Measurements from ENCODE around the gene PDE4D.

DNA sequence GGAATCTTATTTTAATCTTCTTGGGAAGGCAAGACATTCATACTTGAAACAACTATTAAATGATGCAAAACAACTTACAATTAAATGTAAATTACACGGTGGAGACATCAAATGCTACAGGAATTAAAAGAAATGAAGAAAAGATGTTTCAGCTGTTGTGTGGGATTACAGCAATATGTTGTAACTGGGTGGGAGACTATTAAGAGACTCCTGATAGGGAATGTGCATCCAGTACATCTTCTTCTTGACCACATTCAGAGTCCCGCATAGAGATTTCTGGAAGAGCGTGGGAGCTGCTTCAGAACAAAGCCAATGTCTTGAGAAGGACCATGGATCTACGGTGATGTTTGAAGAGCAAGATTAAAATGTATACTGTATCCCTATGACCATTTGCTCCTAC lies 199.1 kb downstream of the PDE4D start:
- TF ChIP-seq POLR2A (IDR thresholded peaks at IDR 0.05) (no peak), CTCF (IDR thresholded peaks at IDR 0.05) (no peak)

Data from right lobe of liver (tissue), 4 donors.